Endothelial cell of umbilical vein (primary cell): ENCODE results near the gene SLC25A33. TPM values are rescaled to one million over a fixed set of nuclear protein-coding genes. Genes with fewer than 3 reads are reported as not detected.

Source experiments
- BruUV-seq: library from RNA; stranded (reverse); fragments of 400-500 nt; replicated peaks from 2 replicates; lab custom pipeline; 2021; lab: Mats Ljungman, UMichigan
- CTCF ChIA-PET: fragments of 300-600, 350-600 bp; sonication (Branson Sonifier 250); formaldehyde crosslinking; loops from one replicate; lab custom pipeline; 2021; ENCODE audit warnings: antibody characterized with exemption, inconsistent platforms; lab: Charles Lee
- POLR2A ChIA-PET: fragments of 300-600, 350-600 bp; sonication (Branson Sonifier 250); formaldehyde crosslinking; loops from one replicate; lab custom pipeline; 2021; ENCODE audit warnings: antibody characterized with exemption, inconsistent platforms; lab: Charles Lee
- DNase-seq: peaks from one replicate; pipeline ENCODE4 v3.0.0-alpha.2; 2011; ENCODE audit warnings: low read depth, low spot score
- FAIRE-seq: peaks from 2 replicates; lab custom pipeline; 2011; peaks lifted over from hg19 to GRCh38; lab: Jason Lieb, UNC
- H2AFZ ChIP-seq: 2 replicates; pipeline ENCODE4 v1.6.0; 2012; ENCODE audit warnings: low read depth, low read length, control low read depth, inconsistent platforms
- H3K27ac ChIP-seq: 2 replicates; pipeline ENCODE4 v1.5.1; 2011; ENCODE audit warnings: low read depth, mild to moderate bottlenecking, control low read depth, low read length, moderate library complexity; ENCODE audit not compliant: insufficient read depth
- H3K27me3 ChIP-seq, 2 experiments: 2 replicates each; pipeline versions ENCODE4 v1.6.0 to v1.6.1; 2011; ENCODE audit warnings: low read length in 2 of 2, mixed read lengths in 1 of 2; ENCODE audit not compliant: control insufficient read depth in 2 of 2, insufficient read depth in 2 of 2
- H3K36me3 ChIP-seq, 2 experiments: 2 replicates in 1 of 2; 3 replicates in 1 of 2; pipeline ENCODE4 v1.5.1; 2011; ENCODE audit warnings: low read length in 2 of 2, mild to moderate bottlenecking in 1 of 2, moderate library complexity in 1 of 2; ENCODE audit not compliant: control insufficient read depth in 2 of 2, insufficient read depth in 2 of 2; ENCODE audit errors: extremely low read depth in 1 of 2
- H3K4me1 ChIP-seq: 3 replicates; pipeline ENCODE4 v1.5.1; 2011; ENCODE audit warnings: mild to moderate bottlenecking, low read length; ENCODE audit not compliant: control insufficient read depth, insufficient read depth; ENCODE audit errors: extremely low read depth
- H3K4me2 ChIP-seq: 2 replicates; pipeline ENCODE4 v1.6.1; 2011; ENCODE audit warnings: low read length, control low read depth, mixed read lengths; ENCODE audit not compliant: insufficient read depth
- H3K4me3 ChIP-seq, 3 experiments: fragments of 200-600 bp in 1 of 3; sonication (generic), shearing (Covaris generic) in 1 of 3; replicated peaks in 1 of 3; 2 replicates each; pipeline ENCODE4 v1.5.1; 2011 to 2016; ENCODE audit warnings: control low read depth in 3 of 3, low read length in 3 of 3, mild to moderate bottlenecking in 2 of 3, inconsistent platforms in 1 of 3, low read depth in 1 of 3, moderate library complexity in 1 of 3; ENCODE audit not compliant: insufficient read depth in 1 of 3
- H3K79me2 ChIP-seq: 2 replicates; pipeline ENCODE4 v1.6.0; 2012; ENCODE audit warnings: low read length, inconsistent platforms; ENCODE audit not compliant: control insufficient read depth, insufficient read depth
- H3K9ac ChIP-seq: replicated peaks from 2 replicates; pipeline ENCODE3; 2011; ENCODE audit warnings: low read length, control low read depth; ENCODE audit not compliant: insufficient read depth; ENCODE audit errors: extremely low read depth
- H3K9me1 ChIP-seq: replicated peaks from 3 replicates; pipeline ENCODE4 v1.6.0; 2011; ENCODE audit warnings: mild to moderate bottlenecking, low read length; ENCODE audit not compliant: control insufficient read depth, insufficient read depth; ENCODE audit errors: extremely low read depth
- H3K9me3 ChIP-seq: replicated peaks from 2 replicates; pipeline ENCODE4 v1.5.1; 2012; ENCODE audit warnings: low read length, inconsistent platforms; ENCODE audit not compliant: control insufficient read depth, insufficient read depth
- H4K20me1 ChIP-seq: replicated peaks from 2 replicates; pipeline ENCODE3; 2011; ENCODE audit warnings: mild to moderate bottlenecking, low read length; ENCODE audit not compliant: control insufficient read depth, insufficient read depth; ENCODE audit errors: extremely low read depth
- EZH2 ChIP-seq: IDR thresholded peaks from 2 replicates; pipeline ENCODE4 v1.6.1; 2012; ENCODE audit warnings: borderline replicate concordance, low read depth, mild to moderate bottlenecking, moderate library complexity, low read length, inconsistent platforms; ENCODE audit not compliant: severe bottlenecking
- FOS ChIP-seq: IDR thresholded peaks from 2 replicates; pipeline ENCODE4 v1.6.1; 2011; ENCODE audit warnings: mild to moderate bottlenecking, low read length, moderate library complexity, borderline replicate concordance; ENCODE audit not compliant: insufficient read depth
- GATA2 ChIP-seq: IDR thresholded peaks from 2 replicates; pipeline ENCODE4 v1.7.0; 2011; ENCODE audit warnings: low read depth, mild to moderate bottlenecking, moderate library complexity, mixed read lengths, low read length; ENCODE audit not compliant: insufficient read length, insufficient read depth
- JUN ChIP-seq: IDR thresholded peaks from 2 replicates; pipeline ENCODE4 v1.6.1; 2011; ENCODE audit warnings: borderline replicate concordance, low read depth; ENCODE audit not compliant: insufficient read length, insufficient read depth
- MAX ChIP-seq: IDR thresholded peaks from 2 replicates; pipeline ENCODE4 v1.6.1; 2011; ENCODE audit not compliant: insufficient read depth, insufficient read length
- MYC ChIP-seq: IDR thresholded peaks from one replicate; pipeline ENCODE4 v1.6.1; 2011; ENCODE audit warnings: mild to moderate bottlenecking, low read depth, low read length
- POLR2A ChIP-seq: IDR thresholded peaks from 2 replicates; pipeline ENCODE4 v1.6.1; 2012; ENCODE audit warnings: low read depth, mild to moderate bottlenecking, control low read depth, low read length
- POLR2AphosphoS5 ChIP-seq: IDR thresholded peaks from 2 replicates; pipeline ENCODE4 v1.6.1; 2012; ENCODE audit warnings: low read depth, mild to moderate bottlenecking, control low read depth, low read length, moderate library complexity; ENCODE audit not compliant: insufficient read depth
- dilution Hi-C: fragments of 300-500 bp; cut with MboI; formaldehyde crosslinking; loops from one replicate; pipeline ENCODE4 v1.15.0; 2019; ENCODE audit warnings: low sequenced_read_pairs; ENCODE audit not compliant: extremely low pct_ligation_motif_present
- intact Hi-C: fragments of 100-400 bp; cut with micrococcal nuclease; formaldehyde crosslinking; loops from one replicate; pipeline ENCODE4 v1.10.0; 2022
- polyA plus RNA-seq, 4 experiments: library from polyadenylated mRNA; depleted of rRNA in 3 of 4; stranded (reverse) in 3 of 4; unstranded in 1 of 4; fragments of >200 nt; gene quantifications; 2 replicates each; pipeline versions ENCODE4 v1.2.1 to v1.2.3, GENCODE V29; 2011 to 2012; ENCODE audit warnings: missing spikeins in 1 of 4
- total RNA-seq: library from RNA; stranded (reverse); gene quantifications from 2 replicates; pipeline ENCODE4 v1.2.3, GENCODE V29; 2021
- TF ChIP-seq, protein P1 (sequence below), 2 donors: IDR thresholded peaks; 1 replicate in 1 of 2; 2 replicates in 1 of 2; pipeline ENCODE4 v1.5.1; 2011; ENCODE audit warnings: low read length in 2 of 2, mild to moderate bottlenecking in 2 of 2, moderate library complexity in 2 of 2, control low read depth in 1 of 2, inconsistent platforms in 1 of 2, low read depth in 1 of 2; ENCODE audit not compliant: insufficient read depth in 1 of 2; ENCODE audit errors: extremely low read depth in 1 of 2

Gene SLC25A33
- total and polyA plus RNA-seq, 2 donors (not counting 3 experiments of a cell fraction or from before 2014, with no cell fraction given): 3.8 to 6.6 TPM

DNA sequence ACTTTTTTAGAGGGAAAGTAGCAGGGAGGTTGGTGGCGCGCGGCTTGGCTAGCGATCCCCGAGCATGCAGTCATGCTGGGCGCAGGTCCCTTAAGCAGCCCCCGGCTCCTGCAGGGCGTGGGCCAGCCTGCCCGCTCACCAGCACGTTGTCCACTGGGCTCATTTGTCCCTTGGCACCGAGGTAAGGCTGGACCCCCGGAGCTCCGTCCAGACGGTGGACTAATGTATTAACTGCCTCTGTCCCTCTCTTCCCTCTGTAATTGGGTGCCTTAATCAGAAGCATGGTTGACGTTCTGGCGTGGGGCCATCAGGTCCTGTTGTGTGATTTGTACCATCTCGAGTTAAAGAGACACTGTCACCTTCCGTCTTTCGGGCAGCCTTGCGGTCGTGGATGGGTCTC lies 67.2 kb downstream of the SLC25A33 start:
- intact Hi-C loops (no loop called here), dilution Hi-C loops (no loop called here)
- Histone ChIP-seq H3K4me1 (no peaks in the 10 kb centered on the region), H3K9ac (no peak overlapping the region), H2AFZ (no peak overlapping the region), H3K4me2 (no peak overlapping the region), H4K20me1 (no peaks in the 10 kb centered on the region), H3K4me3 (no peak overlapping the region), H3K9me3 (no peaks in the 10 kb centered on the region), H3K9me1 (no peaks in the 10 kb centered on the region), H3K36me3 (peaks cover 0 to 22% of the 10 kb centered on the region in 2 experiments), H3K27me3 (no peaks in the 10 kb centered on the region), H3K79me2 (no peaks in the 10 kb centered on the region), H3K27ac (no peak overlapping the region)
- ChIA-PET POLR2A (no interaction called here), CTCF (no interaction called here)
- BruUV-seq: no TSS peak
- FAIRE-seq (no peak), DNase-seq (no peak)
- TF ChIP-seq GATA2 (no peak), EZH2 (no peak), JUN (no peak), POLR2AphosphoS5 (no peak), POLR2A (no peak), FOS (no peak), MAX (no peak), MYC (no peak)
- TF ChIP-seq, protein P1, sequence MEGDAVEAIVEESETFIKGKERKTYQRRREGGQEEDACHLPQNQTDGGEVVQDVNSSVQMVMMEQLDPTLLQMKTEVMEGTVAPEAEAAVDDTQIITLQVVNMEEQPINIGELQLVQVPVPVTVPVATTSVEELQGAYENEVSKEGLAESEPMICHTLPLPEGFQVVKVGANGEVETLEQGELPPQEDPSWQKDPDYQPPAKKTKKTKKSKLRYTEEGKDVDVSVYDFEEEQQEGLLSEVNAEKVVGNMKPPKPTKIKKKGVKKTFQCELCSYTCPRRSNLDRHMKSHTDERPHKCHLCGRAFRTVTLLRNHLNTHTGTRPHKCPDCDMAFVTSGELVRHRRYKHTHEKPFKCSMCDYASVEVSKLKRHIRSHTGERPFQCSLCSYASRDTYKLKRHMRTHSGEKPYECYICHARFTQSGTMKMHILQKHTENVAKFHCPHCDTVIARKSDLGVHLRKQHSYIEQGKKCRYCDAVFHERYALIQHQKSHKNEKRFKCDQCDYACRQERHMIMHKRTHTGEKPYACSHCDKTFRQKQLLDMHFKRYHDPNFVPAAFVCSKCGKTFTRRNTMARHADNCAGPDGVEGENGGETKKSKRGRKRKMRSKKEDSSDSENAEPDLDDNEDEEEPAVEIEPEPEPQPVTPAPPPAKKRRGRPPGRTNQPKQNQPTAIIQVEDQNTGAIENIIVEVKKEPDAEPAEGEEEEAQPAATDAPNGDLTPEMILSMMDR (IDR thresholded peaks at IDR 0.05; ENCODE audit: extremely low read depth in 1 of 2, insufficient read depth in 1 of 2, low read depth in 1 of 2, low read length in 2 of 2): no peak
